H1 (cell line): ENCODE data around the gene BCHE. TPM values are rescaled to one million over a fixed set of nuclear protein-coding genes. Genes with fewer than 3 reads are reported as not detected.
"Not testable (repeated sequence)": the region's sequence is repeated elsewhere in the genome, so short reads cannot be mapped to it uniquely, and the experiment has no call there.

Experiments used
- CTCF ChIA-PET: fragments of 300-600 bp; sonication (Branson Sonifier 250); formaldehyde crosslinking; loops from one replicate; lab custom pipeline; 2021; ENCODE audit not compliant: partially characterized antibody; lab: Charles Lee
- POLR2A ChIA-PET: fragments of 300-600 bp; sonication (Branson Sonifier 250); formaldehyde crosslinking; loops from one replicate; lab custom pipeline; 2021; ENCODE audit warnings: inconsistent platforms; ENCODE audit not compliant: partially characterized antibody; lab: Charles Lee
- DNase-seq, 2 experiments: peaks; one replicate each; pipeline versions ENCODE4 v3.0.0 to v3.0.0-alpha.2; 2010 to 2022; ENCODE audit warnings: low spot score in 2 of 2, low read depth in 1 of 2, mixed read lengths in 1 of 2
- FAIRE-seq: peaks from 2 replicates; lab custom pipeline; 2011; peaks lifted over from hg19 to GRCh38; lab: Jason Lieb, UNC
- H2AFZ ChIP-seq: 2 replicates; pipeline ENCODE4 v1.8.1; 2012; ENCODE audit warnings: low read length, inconsistent platforms
- H2AK5ac ChIP-seq: 2 replicates; pipeline ENCODE4 v1.6.1; 2013; ENCODE audit warnings: low read depth, low read length
- H2BK120ac ChIP-seq: replicated peaks from 2 replicates; pipeline ENCODE3; 2013; ENCODE audit warnings: low read depth, low read length, inconsistent platforms
- H2BK12ac ChIP-seq: 2 replicates; pipeline ENCODE4 v1.6.1; 2013; ENCODE audit warnings: low read depth, low read length
- H2BK15ac ChIP-seq: 2 replicates; pipeline ENCODE4 v1.6.1; 2013; ENCODE audit warnings: low read length
- H2BK20ac ChIP-seq: 2 replicates; pipeline ENCODE4 v1.6.1; 2013; ENCODE audit warnings: low read length
- H2BK5ac ChIP-seq: 2 replicates; pipeline ENCODE4 v1.6.1; 2013; ENCODE audit warnings: low read depth, low read length
- H3K14ac ChIP-seq: 2 replicates; pipeline ENCODE4 v1.6.1; 2013; ENCODE audit warnings: inconsistent platforms; ENCODE audit not compliant: insufficient read length
- H3K18ac ChIP-seq: 2 replicates; pipeline ENCODE4 v1.6.1; 2013; ENCODE audit warnings: low read length; ENCODE audit errors: extremely low read depth
- H3K23ac ChIP-seq: 2 replicates; pipeline ENCODE4 v1.6.1; 2013; ENCODE audit warnings: inconsistent platforms; ENCODE audit not compliant: insufficient read length
- H3K23me2 ChIP-seq: 2 replicates; pipeline ENCODE4 v1.6.1; 2013; ENCODE audit warnings: low read depth, low read length
- H3K27ac ChIP-seq: 2 replicates; pipeline ENCODE4 v1.6.1; 2011; ENCODE audit warnings: low read depth, low read length, inconsistent platforms
- H3K27me3 ChIP-seq, 4 experiments: replicated peaks in 1 of 4; 1 replicate in 1 of 4; 2 replicates in 3 of 4; pipeline versions ENCODE4 v1.6.1 to v1.8.1; 2011 to 2013; ENCODE audit warnings: low read length in 3 of 4, mild to moderate bottlenecking in 3 of 4, inconsistent platforms in 2 of 4, mixed read lengths in 2 of 4, moderate library complexity in 1 of 4; ENCODE audit not compliant: control insufficient read depth in 3 of 4, insufficient read depth in 3 of 4; ENCODE audit errors: extremely low read depth in 1 of 4
- H3K36me3 ChIP-seq, 4 experiments: 2 replicates each; pipeline versions ENCODE4 v1.6.1 to v1.8.1; 2011 to 2013; ENCODE audit warnings: mild to moderate bottlenecking in 4 of 4, low read length in 3 of 4, moderate library complexity in 2 of 4, control low read depth in 1 of 4, inconsistent platforms in 1 of 4; ENCODE audit not compliant: insufficient read depth in 4 of 4, control insufficient read depth in 2 of 4
- H3K4ac ChIP-seq: replicated peaks from 2 replicates; pipeline ENCODE3; 2013; ENCODE audit warnings: low read length, low read depth, mixed read lengths, inconsistent platforms; ENCODE audit not compliant: insufficient read length
- H3K4me1 ChIP-seq, 4 experiments: replicated peaks in 1 of 4; 1 replicate in 1 of 4; 2 replicates in 3 of 4; pipeline versions ENCODE4 v1.6.1 to v1.8.1; 2011 to 2013; ENCODE audit warnings: low read length in 3 of 4, inconsistent platforms in 2 of 4, mixed read lengths in 1 of 4; ENCODE audit not compliant: insufficient read depth in 4 of 4, control insufficient read depth in 3 of 4
- H3K4me2 ChIP-seq, 2 experiments: 2 replicates each; pipeline versions ENCODE4 v1.6.1 to v1.8.1; 2011 to 2013; ENCODE audit warnings: low read depth in 2 of 2, low read length in 2 of 2, control low read depth in 1 of 2, inconsistent platforms in 1 of 2, mild to moderate bottlenecking in 1 of 2; ENCODE audit not compliant: insufficient read depth in 1 of 2
- H3K4me3 ChIP-seq, 4 experiments: fragments of 200-600, 300-600 bp in 1 of 4; sonication (generic), shearing (Covaris generic), sonication (Bioruptor Twin) in 1 of 4; 2 replicates each; pipeline versions ENCODE4 v1.5.1 to v1.8.1; 2011 to 2016; ENCODE audit warnings: low read length in 4 of 4, low read depth in 3 of 4, control low read depth in 2 of 4, inconsistent platforms in 2 of 4, mild to moderate bottlenecking in 2 of 4, mixed read lengths in 1 of 4, moderate library complexity in 1 of 4; ENCODE audit not compliant: insufficient read depth in 2 of 4; ENCODE audit errors: extremely low read depth in 1 of 4
- H3K56ac ChIP-seq: replicated peaks from 2 replicates; pipeline ENCODE3; 2013; ENCODE audit warnings: low read depth, mild to moderate bottlenecking, mixed read lengths, low read length, inconsistent platforms; ENCODE audit not compliant: insufficient read length
- H3K79me1 ChIP-seq: 2 replicates; pipeline ENCODE4 v1.6.1; 2013; ENCODE audit warnings: low read depth, low read length, control low read depth
- H3K79me2 ChIP-seq, 2 experiments: 2 replicates each; pipeline versions ENCODE4 v1.6.1 to v1.8.1; 2012 to 2013; ENCODE audit warnings: low read length in 2 of 2, mild to moderate bottlenecking in 2 of 2, inconsistent platforms in 1 of 2; ENCODE audit not compliant: insufficient read depth in 2 of 2, control insufficient read depth in 1 of 2
- H3K9ac ChIP-seq, 4 experiments: replicated peaks in 1 of 4; 1 replicate in 1 of 4; 2 replicates in 3 of 4; pipeline versions ENCODE4 v1.6.1 to v1.8.1; 2011 to 2013; ENCODE audit warnings: low read depth in 3 of 4, low read length in 3 of 4, control low read depth in 2 of 4, mild to moderate bottlenecking in 2 of 4, moderate library complexity in 2 of 4, inconsistent platforms in 1 of 4; ENCODE audit errors: extremely low read depth in 1 of 4
- H3K9me3 ChIP-seq, 2 experiments: 2 replicates each; pipeline versions ENCODE4 v1.6.1 to v1.8.1; 2012 to 2013; ENCODE audit warnings: mild to moderate bottlenecking in 2 of 2, moderate library complexity in 2 of 2, control low read depth in 1 of 2, inconsistent platforms in 1 of 2, low read depth in 1 of 2, low read length in 1 of 2, mixed read lengths in 1 of 2; ENCODE audit not compliant: insufficient read depth in 2 of 2
- H4K20me1 ChIP-seq, 2 experiments: replicated peaks in 1 of 2; 2 replicates each; pipeline versions ENCODE3 to v1.8.1; 2011 to 2013; ENCODE audit warnings: inconsistent platforms in 2 of 2, low read length in 2 of 2, mild to moderate bottlenecking in 1 of 2; ENCODE audit not compliant: insufficient read depth in 2 of 2, control insufficient read depth in 1 of 2
- H4K5ac ChIP-seq: 2 replicates; pipeline ENCODE4 v1.6.1; 2013; ENCODE audit warnings: low read length, low read depth, mixed read lengths, inconsistent platforms; ENCODE audit not compliant: insufficient read length
- H4K8ac ChIP-seq: 2 replicates; pipeline ENCODE4 v1.8.0; 2013; ENCODE audit warnings: mild to moderate bottlenecking, moderate library complexity, low read length, inconsistent platforms; ENCODE audit not compliant: insufficient read depth; ENCODE audit errors: extremely low read depth
- H4K91ac ChIP-seq: replicated peaks from 2 replicates; pipeline ENCODE3; 2013; ENCODE audit warnings: low read length, mixed read lengths, inconsistent platforms; ENCODE audit not compliant: insufficient read length
- WGBS, 2 experiments: shearing (Covaris generic) in 1 of 2; methylation state at CpG; one replicate each; pipeline versions ENCODE4 v1.1.6 to v1.1.7; 2013 to 2015; ENCODE audit warnings: low lambda C conversion rate in 2 of 2, mixed read lengths in 2 of 2, inconsistent platforms in 1 of 2, low coverage in 1 of 2, missing lambda C conversion rate in 1 of 2; ENCODE audit not compliant: insufficient replicate concordance in 2 of 2, insufficient coverage in 1 of 2, insufficient read length in 1 of 2; ENCODE audit errors: extremely low coverage in 1 of 2, missing lambda C conversion rate in 1 of 2; 5-methylcytosine and 5-hydroxymethylcytosine counted together
- polyA plus RNA-seq, 7 experiments: library from polyadenylated mRNA; depleted of rRNA in 3 of 7; stranded (reverse) in 5 of 7; unstranded in 2 of 7; fragments of >200 nt in 5 of 7; fragments of 200-250 nt in 2 of 7; gene quantifications; 1 replicate in 5 of 7; 2 replicates in 1 of 7; 4 replicates in 1 of 7; pipeline versions ENCODE4 v1.2.1 to v1.2.3, GENCODE V29; 2011 to 2013; ENCODE audit warnings: missing spikeins in 2 of 7, mixed read lengths in 2 of 7
- total RNA-seq: library from RNA; stranded (reverse); fragmentation: NEBNext Ultra II Directional; extraction: Animal tissue kit (Norgen Biotek cat#: 25700); gene quantifications from 2 replicates; pipeline ENCODE4 v1.2.1, GENCODE V29; 2021

The BCHE gene
- total and polyA plus RNA-seq, 2 of the 8 experiments (the other 6 are each of a cell fraction or from before 2014, with no cell fraction given) = 0.56 to 1.9 TPM

DNA sequence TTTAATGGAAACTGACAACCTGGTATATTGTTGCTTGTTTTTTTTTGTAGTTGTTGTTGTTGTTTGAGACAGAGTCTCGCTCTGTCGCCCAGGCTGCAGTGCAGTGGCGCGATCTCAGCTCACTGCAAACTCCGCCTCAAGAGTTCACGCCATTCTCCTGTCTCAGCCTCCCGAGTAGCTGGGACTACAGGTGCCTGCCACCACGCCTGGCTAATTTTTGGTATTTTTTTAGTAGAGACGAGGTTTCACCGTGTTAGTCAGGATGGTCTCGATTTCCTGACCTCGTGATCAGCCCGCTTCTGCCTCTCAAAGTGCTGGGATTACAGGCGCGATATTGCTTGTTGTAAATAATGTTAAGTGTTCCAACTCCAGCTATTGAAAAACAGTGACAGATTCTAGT lies 29.3 kb downstream of the BCHE start:
- POLR2A ChIA-PET, CTCF ChIA-PET: not testable (repeated sequence)

More for the DNA sequence above, 29.3 kb downstream of the BCHE start:
- H2BK15ac ChIP-seq, H3K4me1 ChIP-seq, H2BK12ac ChIP-seq, H3K36me3 ChIP-seq, H2BK20ac ChIP-seq, H3K27me3 ChIP-seq, H3K14ac ChIP-seq, H3K9ac ChIP-seq, H3K9me3 ChIP-seq, H3K56ac ChIP-seq, H3K4ac ChIP-seq, H3K27ac ChIP-seq, H3K4me3 ChIP-seq, FAIRE-seq, H3K18ac ChIP-seq, H2BK5ac ChIP-seq, H4K5ac ChIP-seq, H3K79me1 ChIP-seq, DNase-seq, H4K91ac ChIP-seq, H3K23ac ChIP-seq, H2AFZ ChIP-seq, H4K8ac ChIP-seq, H3K79me2 ChIP-seq, H3K23me2 ChIP-seq, H4K20me1 ChIP-seq, H2AK5ac ChIP-seq, H2BK120ac ChIP-seq, H3K4me2 ChIP-seq: not testable (repeated sequence)
- 96% methylated on average over 15 of the region's 15 CpGs; no CpG with 5 or more reads in 1 of the 2 experiments for WGBS, 2 experiments
